Left lung (tissue), 10 donors: Measurements from ENCODE around the gene TMEM245. TPM values are rescaled to one million over a fixed set of nuclear protein-coding genes. Genes with fewer than 3 reads are reported as not detected.

ENCODE experiments used
- ATAC-seq: fragments of 200-7000 bp; cut with Tn5 transposase; one replicate; pipeline ENCODE4 v1.9.1; 2020; ENCODE audit warnings: moderate library complexity
- DNase-seq, 4 donors: peaks; one replicate each; pipeline ENCODE4 v3.0.0-alpha.2; 2013 to 2020
- H3K27ac ChIP-seq, 2 donors: fragments of 200-600 bp; sonication (generic) in 1 of 2; one replicate each; pipeline versions ENCODE4 v1.5.0 to v1.8.0; 2020 to 2021
- H3K27me3 ChIP-seq, 2 donors: fragments of 200-600 bp; sonication (generic) in 1 of 2; one replicate each; pipeline versions ENCODE4 v1.5.0 to v1.8.0; 2020 to 2021
- H3K36me3 ChIP-seq, 2 donors: fragments of 200-600 bp; sonication (generic) in 1 of 2; one replicate each; pipeline versions ENCODE4 v1.5.0 to v1.8.0; 2020 to 2021
- H3K4me1 ChIP-seq, 2 donors: fragments of 200-600 bp; one replicate each; pipeline ENCODE4 v1.8.0; 2021
- H3K4me3 ChIP-seq, 2 donors: fragments of 200-600 bp; sonication (generic) in 1 of 2; one replicate each; pipeline versions ENCODE4 v1.5.0 to v1.8.0; 2020 to 2021; ENCODE audit warnings: mild to moderate bottlenecking in 1 of 2
- H3K9me3 ChIP-seq, 2 donors: fragments of 200-600 bp; sonication (generic) in 1 of 2; one replicate each; pipeline versions ENCODE4 v1.5.0 to v1.8.0; 2020 to 2021
- intact Hi-C, 2 donors: fragments of 100-400 bp; cut with DNase I; formaldehyde crosslinking; loops; one replicate each; pipeline versions ENCODE4 v1.11.2 to v1.14.2; 2022
- polyA plus RNA-seq, 6 donors: library from polyadenylated mRNA; unstranded; fragments of 120-200 nt; gene quantifications; one replicate each; pipeline ENCODE4 v1.2.1, GENCODE V29; 2013; ENCODE audit not compliant: insufficient read length in 6 of 6
- total RNA-seq, 2 donors: library from RNA; stranded (reverse); fragmentation: NEBNext Ultra II Directional; extraction: Animal tissue kit (Norgen Biotek cat#: 25700); gene quantifications; one replicate each; pipeline ENCODE4 v1.2.1, GENCODE V29; 2021
- TF ChIP-seq, protein P1 (sequence below), 2 donors: fragments of 200-600 bp; sonication (generic) in 1 of 2; IDR thresholded peaks; one replicate each; pipeline versions ENCODE4 v1.5.0 to v1.8.0; 2021; ENCODE audit warnings: antibody characterized with exemption in 2 of 2
- donor health status: DM: no; HTN: yes; CAD: no.
- donor health status: DM: no; HTN: no; CAD: no.

The TMEM245 gene
- total and polyA plus RNA-seq, 8 donors, result 61.0 to 89.2 (median 81.7) TPM

DNA sequence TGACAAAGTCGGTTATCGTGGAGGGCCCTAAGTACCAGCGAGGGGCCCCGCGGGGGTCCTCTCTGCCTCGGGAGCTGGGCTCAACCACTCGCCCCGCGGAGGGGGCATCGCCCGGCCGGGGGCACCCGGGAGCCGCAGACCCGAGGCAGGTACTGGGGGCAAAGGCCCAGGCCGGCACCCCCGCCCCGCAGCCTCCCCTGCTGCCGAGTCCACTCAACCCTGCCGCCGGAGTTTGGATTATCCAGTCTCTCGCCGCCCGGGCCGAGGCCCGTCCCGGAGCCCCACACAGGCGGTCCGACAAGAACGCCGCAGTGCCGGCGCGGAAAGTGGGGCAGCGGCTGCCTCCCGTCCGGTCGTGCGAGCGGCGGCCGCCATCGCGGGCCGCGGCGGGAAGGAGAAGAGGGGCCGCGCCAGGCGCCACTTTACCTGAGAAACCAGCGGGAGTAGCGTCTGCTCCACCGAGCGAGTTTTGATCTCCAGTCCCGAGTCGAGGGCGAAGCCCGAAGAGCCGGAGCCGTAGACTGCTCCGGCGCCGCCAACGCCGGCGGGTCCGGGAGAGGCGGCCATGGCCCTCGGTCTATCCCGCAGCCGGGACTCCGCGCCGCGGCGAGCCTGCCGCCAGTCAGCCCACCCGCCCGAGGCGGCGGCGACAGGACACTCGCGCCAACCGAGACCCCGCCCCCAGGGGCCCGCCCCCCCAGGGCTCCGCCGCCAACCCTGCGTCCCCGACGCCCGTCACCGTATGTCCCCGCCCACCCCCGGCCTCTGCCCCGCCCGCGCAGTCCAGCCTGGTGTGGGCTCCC is 106.7 kb downstream of the TMEM245 start, which contains the start of gene CTNNAL1:
CTNNAL1 (minus strand) TSS at position 624 of the 803 bp plus-strand sequence; CDS start at position 567, 57 bp downstream.
- Histone ChIP-seq H3K27me3 (no peaks in the 10 kb centered on the region), H3K36me3 (no peaks in the 10 kb centered on the region), H3K27ac (peak within 1 kb of the TSS; percentile 90 to 96), H3K4me3 (peak within 1 kb of the TSS; percentile 81 to 85), H3K4me1 (peaks cover 29 to 46% of the 10 kb centered on the region in 2 donors), H3K9me3 (no peaks in the 10 kb centered on the region)
- DNase-seq (peak; percentile 84 to 98 (median 94)), ATAC-seq (peak; percentile 92)
- intact Hi-C loops, result no loop called here
- TF ChIP-seq, protein P1, sequence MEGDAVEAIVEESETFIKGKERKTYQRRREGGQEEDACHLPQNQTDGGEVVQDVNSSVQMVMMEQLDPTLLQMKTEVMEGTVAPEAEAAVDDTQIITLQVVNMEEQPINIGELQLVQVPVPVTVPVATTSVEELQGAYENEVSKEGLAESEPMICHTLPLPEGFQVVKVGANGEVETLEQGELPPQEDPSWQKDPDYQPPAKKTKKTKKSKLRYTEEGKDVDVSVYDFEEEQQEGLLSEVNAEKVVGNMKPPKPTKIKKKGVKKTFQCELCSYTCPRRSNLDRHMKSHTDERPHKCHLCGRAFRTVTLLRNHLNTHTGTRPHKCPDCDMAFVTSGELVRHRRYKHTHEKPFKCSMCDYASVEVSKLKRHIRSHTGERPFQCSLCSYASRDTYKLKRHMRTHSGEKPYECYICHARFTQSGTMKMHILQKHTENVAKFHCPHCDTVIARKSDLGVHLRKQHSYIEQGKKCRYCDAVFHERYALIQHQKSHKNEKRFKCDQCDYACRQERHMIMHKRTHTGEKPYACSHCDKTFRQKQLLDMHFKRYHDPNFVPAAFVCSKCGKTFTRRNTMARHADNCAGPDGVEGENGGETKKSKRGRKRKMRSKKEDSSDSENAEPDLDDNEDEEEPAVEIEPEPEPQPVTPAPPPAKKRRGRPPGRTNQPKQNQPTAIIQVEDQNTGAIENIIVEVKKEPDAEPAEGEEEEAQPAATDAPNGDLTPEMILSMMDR (IDR thresholded peaks at IDR 0.05), result no peak

GRCh38 chr9:109012009-109012875 is 107.5 kb downstream of the TMEM245 start:
- ATAC-seq (peak; percentile 42), DNase-seq (peak in 3 of 4 donors; percentile 56 to 65 (median 58))
- Histone ChIP-seq H3K4me1 (peaks cover 29 to 40% of the 10 kb centered on the region in 2 donors), H3K36me3 (no peaks in the 10 kb centered on the region), H3K27me3 (no peaks in the 10 kb centered on the region), H3K27ac (peak overlapping the region; percentile 90 to 96), H3K9me3 (no peaks in the 10 kb centered on the region), H3K4me3 (peak overlapping the region; percentile 81 to 85)
- intact Hi-C loops, result no loop called here
- TF ChIP-seq, protein P1 (IDR thresholded peaks at IDR 0.05), result no peak

DNA sequence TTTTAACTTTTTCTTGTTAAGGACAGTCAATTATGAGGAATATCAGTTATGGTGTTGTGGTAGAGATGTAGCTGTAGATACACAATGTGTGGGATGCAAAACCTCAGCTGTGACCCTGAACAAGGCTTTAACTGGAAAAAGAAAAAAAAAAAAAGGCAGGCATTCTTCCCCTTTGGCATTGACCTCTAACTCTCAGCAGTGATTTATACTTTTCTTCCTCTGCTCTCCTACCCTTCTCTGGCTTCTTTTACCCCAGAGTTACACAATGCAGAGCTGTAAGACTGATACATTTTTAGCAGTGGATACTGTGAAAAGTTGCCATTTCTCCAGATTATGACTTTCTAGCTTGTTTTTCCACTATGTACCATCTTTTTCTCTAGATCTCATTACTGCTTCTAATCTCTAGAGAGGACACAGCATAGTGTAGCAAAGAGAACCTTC is 108.5 kb downstream of the TMEM245 start:
- H3K4me3 ChIP-seq, result peak overlapping the region in 1 of 2 donors; percentile 85

DNA sequence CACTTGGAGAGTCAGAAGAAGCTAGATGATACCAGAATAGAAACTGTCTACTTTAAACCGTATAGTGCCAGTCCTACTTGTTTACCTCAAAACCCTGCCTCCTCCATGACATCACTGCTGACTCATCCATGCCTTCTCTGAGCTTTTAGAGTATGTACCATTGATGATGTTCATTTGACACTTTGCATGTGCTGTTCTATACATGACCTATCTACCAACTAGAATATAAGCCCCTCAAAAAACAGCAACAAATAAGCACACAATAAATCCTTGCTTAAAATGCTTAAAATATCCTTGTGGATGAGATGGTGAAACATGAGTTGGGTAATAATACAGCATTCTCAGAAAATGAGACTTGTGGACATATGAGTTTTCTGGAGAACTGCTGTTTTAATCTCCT is 109.0 kb downstream of the TMEM245 start:
- no peak overlapping the region for H3K4me3 ChIP-seq
- H3K27ac ChIP-seq, result peak overlapping the region; percentile 21 to 96
- DNase-seq (peak in 2 of 4 donors; percentile 29 to 40), ATAC-seq (no peak)
- no peaks in the 10 kb centered on the region for H3K27me3 ChIP-seq
- H3K36me3 ChIP-seq, result no peaks in the 10 kb centered on the region
- intact Hi-C loops, result no loop called here
- H3K4me1 ChIP-seq, result peaks cover 29 to 40% of the 10 kb centered on the region in 2 donors
- TF ChIP-seq, protein P1 (IDR thresholded peaks at IDR 0.05), result no peak
- no peaks in the 10 kb centered on the region for H3K9me3 ChIP-seq

More for the DNA sequence above, 108.5 kb downstream of the TMEM245 start:
- ATAC-seq (no peak), DNase-seq (no peak)
- Histone ChIP-seq H3K4me1 (peaks cover 29 to 40% of the 10 kb centered on the region in 2 donors), H3K27ac (peak overlapping the region; percentile 21 to 96), H3K27me3 (no peaks in the 10 kb centered on the region), H3K9me3 (no peaks in the 10 kb centered on the region), H3K36me3 (no peaks in the 10 kb centered on the region)
- TF ChIP-seq, protein P1 (IDR thresholded peaks at IDR 0.05), result no peak
- intact Hi-C loops, result no loop called here
